ENCODE data around the gene RPL13. TPM values are rescaled to one million over a fixed set of nuclear protein-coding genes. Genes with fewer than 3 reads are reported as not detected.

RPL13 gene
- total and polyA plus RNA-seq, 10 of the 15 experiments (the other 5 are each of a cell fraction or from before 2014, with no cell fraction given), result 386 to 9,428 (median 2,486) TPM

- Histone ChIP-seq H4K20me1 (ENCODE audit: control insufficient read depth, insufficient read depth) (no peaks in the 10 kb centered on the region), H3K4me2 (ENCODE audit: control insufficient read depth, insufficient read depth) (no peak overlapping the region), H3K27me3 (replicated peaks in 1 of 2; ENCODE audit: control insufficient read depth in 2 of 2, insufficient read depth in 2 of 2, low read length in 1 of 2) (no peaks in the 10 kb centered on the region), H3K79me2 (ENCODE audit: control insufficient read depth, insufficient read depth, low read length) (no peaks in the 10 kb centered on the region), H2AFZ (ENCODE audit: control insufficient read depth, low read depth, low read length) (no peak overlapping the region), H3K36me3 (ENCODE audit: control insufficient read depth in 2 of 2, insufficient read depth in 2 of 2, low read length in 1 of 2) (no peaks in the 10 kb centered on the region), H3K27ac (ENCODE audit: control insufficient read depth, insufficient read depth) (no peak overlapping the region), H3K9me3 (replicated peaks; ENCODE audit: control insufficient read depth, insufficient read depth, low read length) (no peaks in the 10 kb centered on the region), H3K4me3 (no peak overlapping the region), H3K4me1 (ENCODE audit: control insufficient read depth, insufficient read depth, low read length) (no peaks in the 10 kb centered on the region), H3K9ac (ENCODE audit: control insufficient read depth, insufficient read depth, low read length) (no peak overlapping the region)
- TF ChIP-seq KDM1A (IDR thresholded peaks at IDR 0.05; ENCODE audit: borderline replicate concordance), result no peak
- no peak for TF ChIP-seq ZNF207 (IDR thresholded peaks at IDR 0.05; ENCODE audit: borderline replicate concordance)
- no peak for TF ChIP-seq TCF12 (IDR thresholded peaks at IDR 0.05; ENCODE audit: low read depth, low read length)
- TF ChIP-seq ZSCAN29 (IDR thresholded peaks at IDR 0.05), result no peak
- TF ChIP-seq, protein P1, sequence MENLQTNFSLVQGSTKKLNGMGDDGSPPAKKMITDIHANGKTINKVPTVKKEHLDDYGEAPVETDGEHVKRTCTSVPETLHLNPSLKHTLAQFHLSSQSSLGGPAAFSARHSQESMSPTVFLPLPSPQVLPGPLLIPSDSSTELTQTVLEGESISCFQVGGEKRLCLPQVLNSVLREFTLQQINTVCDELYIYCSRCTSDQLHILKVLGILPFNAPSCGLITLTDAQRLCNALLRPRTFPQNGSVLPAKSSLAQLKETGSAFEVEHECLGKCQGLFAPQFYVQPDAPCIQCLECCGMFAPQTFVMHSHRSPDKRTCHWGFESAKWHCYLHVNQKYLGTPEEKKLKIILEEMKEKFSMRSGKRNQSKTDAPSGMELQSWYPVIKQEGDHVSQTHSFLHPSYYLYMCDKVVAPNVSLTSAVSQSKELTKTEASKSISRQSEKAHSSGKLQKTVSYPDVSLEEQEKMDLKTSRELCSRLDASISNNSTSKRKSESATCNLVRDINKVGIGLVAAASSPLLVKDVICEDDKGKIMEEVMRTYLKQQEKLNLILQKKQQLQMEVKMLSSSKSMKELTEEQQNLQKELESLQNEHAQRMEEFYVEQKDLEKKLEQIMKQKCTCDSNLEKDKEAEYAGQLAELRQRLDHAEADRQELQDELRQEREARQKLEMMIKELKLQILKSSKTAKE (IDR thresholded peaks at IDR 0.05; ENCODE audit: low read depth, poor library complexity, severe bottlenecking), result no peak
- TF ChIP-seq HCFC1 (IDR thresholded peaks at IDR 0.05; ENCODE audit: low read length), result no peak
- no peak for TF ChIP-seq POLR2AphosphoS2 (IDR thresholded peaks at IDR 0.05; ENCODE audit: low read depth, low read length)
- SMC1A ChIA-PET (ENCODE audit: uncharacterized antibody, unreplicated experiment), result no interaction called here
- DNase-seq (ENCODE audit: low read depth, low spot score) (no peak), ATAC-seq (no peak), FAIRE-seq (no peak)
- WGBS (ENCODE audit: insufficient coverage, insufficient replicate concordance, low lambda C conversion rate, missing lambda C conversion rate), result 58% methylated on average over 20 of the region's 20 CpGs
- BruUV-seq (replicated peaks), result no TSS peak
- CTCF ChIA-PET, result no interaction called here
- intact Hi-C loops (cut with micrococcal nuclease; ENCODE audit: unreplicated experiment) (no loop called here), in situ Hi-C loops (cut with MboI) (no loop called here)
- POLR2A ChIA-PET, result interaction anchor here (0.6 kb wide), 1 partner anchor 12 kb away, joined by 5 read pairs; no protein-coding TSS in a partner anchor
- RAD21 ChIA-PET (ENCODE audit: unreplicated experiment), result no interaction called here
Observed at GRCh38 chr16:89612415-89613166, 52.1 kb downstream of the RPL13 start.
